Measurements from ENCODE around the gene MICAL2. TPM values are rescaled to one million over a fixed set of nuclear protein-coding genes. Genes with fewer than 3 reads are reported as not detected.
"Not testable (repeated sequence)": the region's sequence is repeated elsewhere in the genome, so short reads cannot be mapped to it uniquely, and the experiment has no call there.

Gene MICAL2
- total RNA-seq, 1 donor from 2014 or later = 57.1 TPM

- intact Hi-C loops (cut with micrococcal nuclease) = no loop called here
- no peak for DNase-seq
- peak; percentile 18 for ATAC-seq
Measured at GRCh38 chr11:12143461-12144258, 33.3 kb downstream of the MICAL2 start.

- intact Hi-C loops (cut with micrococcal nuclease) = no loop called here
- peak; percentile 25 for ATAC-seq
- no peak for DNase-seq
Measured at GRCh38 chr11:12144330-12145174, 34.2 kb downstream of the MICAL2 start.

- ATAC-seq; DNase-seq; intact Hi-C loops (cut with micrococcal nuclease): not testable (repeated sequence)
Measured at GRCh38 chr11:12146678-12147077, 36.3 kb downstream of the MICAL2 start.

GRCh38 chr11:12147827-12148226, 37.4 kb downstream of the MICAL2 start:
- DNase-seq = no peak
- intact Hi-C loops (cut with micrococcal nuclease) = no loop called here
- no peak for ATAC-seq

GRCh38 chr11:12148466-12148865, 38.1 kb downstream of the MICAL2 start:
- DNase-seq (no peak), ATAC-seq (no peak)
- intact Hi-C loops (cut with micrococcal nuclease) = no loop called here

GRCh38 chr11:12148882-12149281, 38.5 kb downstream of the MICAL2 start:
- intact Hi-C loops (cut with micrococcal nuclease) = no loop called here
- DNase-seq (no peak), ATAC-seq (no peak)

- DNase-seq (no peak), ATAC-seq (peak; percentile 31)
- intact Hi-C loops (cut with micrococcal nuclease) = no loop called here
Measured at GRCh38 chr11:12149672-12150225, 39.4 kb downstream of the MICAL2 start.

GRCh38 chr11:12150831-12151382, 40.5 kb downstream of the MICAL2 start:
- intact Hi-C loops (cut with micrococcal nuclease) = no loop called here
- ATAC-seq (no peak), DNase-seq (no peak)

- intact Hi-C loops (cut with micrococcal nuclease) = no loop called here
- no peak for ATAC-seq
- no peak for DNase-seq
Measured at GRCh38 chr11:12152321-12152720, 41.9 kb downstream of the MICAL2 start.

- DNase-seq (no peak), ATAC-seq (no peak)
- intact Hi-C loops (cut with micrococcal nuclease) = no loop called here
Measured at GRCh38 chr11:12154871-12155668, 44.7 kb downstream of the MICAL2 start.

GRCh38 chr11:12155696-12156095, 45.3 kb downstream of the MICAL2 start:
- intact Hi-C loops (cut with micrococcal nuclease) = no loop called here
- DNase-seq (no peak), ATAC-seq (no peak)

- ATAC-seq = no peak
- DNase-seq = no peak
- intact Hi-C loops (cut with micrococcal nuclease) = no loop called here
Measured at GRCh38 chr11:12156301-12157140, 46.1 kb downstream of the MICAL2 start.

GRCh38 chr11:12157241-12157661, 46.9 kb downstream of the MICAL2 start:
- intact Hi-C loops (cut with micrococcal nuclease) = no loop called here
- no peak for ATAC-seq
- no peak for DNase-seq

GRCh38 chr11:12158909-12159308, 48.5 kb downstream of the MICAL2 start:
- intact Hi-C loops (cut with micrococcal nuclease) = no loop called here
- peak; percentile 71 for ATAC-seq
- DNase-seq = no peak

- ATAC-seq (peak; percentile 41), DNase-seq (no peak)
- intact Hi-C loops (cut with micrococcal nuclease) = no loop called here
Measured at GRCh38 chr11:12159351-12160099, 49.1 kb downstream of the MICAL2 start.

GRCh38 chr11:12160231-12160630, 49.8 kb downstream of the MICAL2 start:
- ATAC-seq = no peak
- intact Hi-C loops (cut with micrococcal nuclease) = no loop called here
- no peak for DNase-seq

- ATAC-seq (no peak), DNase-seq (no peak)
- intact Hi-C loops (cut with micrococcal nuclease) = no loop called here
Measured at GRCh38 chr11:12160680-12161079, 50.3 kb downstream of the MICAL2 start.

Data from left ventricle myocardium superior (tissue), 1 donor.